Gastrocnemius medialis (tissue), 4 donors: ENCODE measurements around the gene ATF4. TPM values are rescaled to one million over a fixed set of nuclear protein-coding genes. Genes with fewer than 3 reads are reported as not detected.
"Not testable (repeated sequence)": the region's sequence is repeated elsewhere in the genome, so short reads cannot be mapped to it uniquely, and the experiment has no call there.

Experiments
- ATAC-seq, 2 donors: fragments of 150-250 bp; one replicate each; pipeline ENCODE4 v1.9.1; 2016
- DNase-seq, 2 donors: peaks; one replicate each; pipeline ENCODE4 v3.0.0-alpha.2; 2019
- H3K27ac ChIP-seq, 4 donors: fragments of 200-600 bp; sonication (generic); 1 replicate in 1 of 4; 2 replicates in 3 of 4; pipeline ENCODE4 v1.5.1; 2016 to 2018; ENCODE audit warnings: mild to moderate bottlenecking in 2 of 4, moderate library complexity in 1 of 4
- H3K27me3 ChIP-seq, 3 donors: fragments of 200-600 bp; sonication (generic) in 2 of 3; 1 replicate in 1 of 3; 2 replicates in 2 of 3; pipeline versions ENCODE4 v1.5.1 to v1.6.0; 2016 to 2019; ENCODE audit warnings: mild to moderate bottlenecking in 1 of 3, moderate library complexity in 1 of 3
- H3K36me3 ChIP-seq, 2 donors: fragments of 200-600 bp; sonication (generic) in 1 of 2; one replicate each; pipeline ENCODE4 v1.5.1; 2017 to 2018
- H3K4me1 ChIP-seq, 2 donors: fragments of 200-600 bp; sonication (generic) in 1 of 2; one replicate each; pipeline ENCODE4 v1.5.1; 2016 to 2017; ENCODE audit warnings: mild to moderate bottlenecking in 2 of 2
- H3K4me3 ChIP-seq, 4 donors: fragments of 200-600 bp; sonication (generic) in 3 of 4; 1 replicate in 1 of 4; 2 replicates in 3 of 4; pipeline ENCODE4 v1.5.1; 2016 to 2019; ENCODE audit warnings: mild to moderate bottlenecking in 2 of 4
- H3K9me3 ChIP-seq, 3 donors: fragments of 200-600 bp; sonication (generic) in 2 of 3; 1 replicate in 1 of 3; 2 replicates in 2 of 3; pipeline ENCODE4 v1.5.1; 2016 to 2019
- CTCF ChIP-seq, 5 experiments: fragments of 450-650 bp in 3 of 5; fragments of 200-600 bp in 2 of 5; sonication (generic) in 2 of 5; IDR thresholded peaks in 4 of 5; conservative IDR thresholded peaks in 1 of 5; 1 replicate in 4 of 5; 2 replicates in 1 of 5; pipeline ENCODE4 v1.5.1; 2016 to 2019; ENCODE audit warnings: antibody characterized with exemption in 5 of 5, mild to moderate bottlenecking in 3 of 5, moderate library complexity in 3 of 5
- POLR2A ChIP-seq, 2 donors: fragments of 450-650 bp; IDR thresholded peaks; one replicate each; pipeline ENCODE4 v1.6.1; 2017; ENCODE audit warnings: antibody characterized with exemption in 2 of 2, mild to moderate bottlenecking in 2 of 2, moderate library complexity in 2 of 2
- in situ Hi-C, 4 donors: fragments of 200-750 bp; cut with MboI; loops; one replicate each; pipeline versions ENCODE4 v1.15.0 to v1.8.0; 2017; ENCODE audit warnings: low sequenced_read_pairs in 4 of 4
- intact Hi-C: fragments of 100-400 bp; cut with DNase I; formaldehyde crosslinking; loops from one replicate; pipeline ENCODE4 v1.15.1; 2023; ENCODE audit warnings: low total_unique reads
- total RNA-seq, 4 donors: library from RNA; depleted of rRNA; stranded (reverse); fragments of >200 nt; gene quantifications; one replicate each; pipeline versions ENCODE4 v1.1.0 to v1.2.3, GENCODE V29; 2016

The ATF4 gene
- total RNA-seq, 4 donors from 2014 or later = 480 to 666 (median 533) TPM

GRCh38 chr22:39519681-39520225 lies 609 bp upstream of the ATF4 start:
- Histone ChIP-seq H3K36me3 (peaks cover 0 to 42% of the 10 kb centered on the region in 2 donors), H3K9me3 (no peaks in the 10 kb centered on the region), H3K27me3 (no peaks in the 10 kb centered on the region), H3K27ac (peak overlapping the region; percentile 95 to 100 (median 100)), H3K4me1 (peaks cover 47% of the 10 kb centered on the region in 2 donors), H3K4me3 (peak overlapping the region; percentile 88 to 100 (median 99))
- peak; percentile 77 to 86 for ATAC-seq
- in situ Hi-C loops = loop anchor here in 2 of 4 donors (10.0 to 25.0 kb wide), 3 partner anchors 115 to 357 kb away; partner anchors contain the start of genes CBX7 (in 2 of the 2) and RPL3 (in 1 of the 2)
- TF ChIP-seq POLR2A (IDR thresholded peaks at IDR 0.05) (peak in 1 of 2 donors; percentile 65), CTCF (IDR thresholded peaks at IDR 0.05 in 4 of 5, conservative IDR thresholded peaks at IDR 0.05 in 1 of 5) (peak; percentile 14 to 54 (median 40))
- intact Hi-C loops = loop anchor here (1.0 to 10.0 kb wide), 9 partner anchors 13 to 1915 kb away; partner anchors contain the start of genes GGA1, MIEF1, MRTFA and RPS19BP1
- peak; percentile 97 to 99 for DNase-seq

- H3K36me3 ChIP-seq = peaks cover 0 to 33% of the 10 kb centered on the region in 2 donors
- peak; percentile 45 to 63 for ATAC-seq
- peak overlapping the region; percentile 88 to 100 (median 99) for H3K4me3 ChIP-seq
- peak; percentile 79 to 87 for DNase-seq
- H3K4me1 ChIP-seq = peaks cover 56 to 60% of the 10 kb centered on the region in 2 donors
- H3K27me3 ChIP-seq, H3K9me3 ChIP-seq: not testable (repeated sequence)
- intact Hi-C loops = loop anchor here (2.0 to 10.0 kb wide), 5 partner anchors 200 to 1916 kb away; partner anchors contain the start of genes GGA1, MRTFA and SUN2
- in situ Hi-C loops = loop anchor here in 2 of 4 donors (25.0 kb wide), 2 partner anchors 209 to 359 kb away; partner anchors contain the start of genes CBX7 (in 2 of the 2) and RPL3 (in 1 of the 2)
- H3K27ac ChIP-seq = peak overlapping the region; percentile 95 to 100 (median 100)
Observed at GRCh38 chr22:39521106-39521885, 934 bp downstream of the ATF4 start.

GRCh38 chr22:39522091-39522490 lies 1.7 kb downstream of the ATF4 start:
- not testable (repeated sequence) for H3K9me3 ChIP-seq, ATAC-seq, DNase-seq, H3K27me3 ChIP-seq
- H3K4me3 ChIP-seq = peak overlapping the region; percentile 88 to 100 (median 99)
- peaks cover 0 to 33% of the 10 kb centered on the region in 2 donors for H3K36me3 ChIP-seq
- in situ Hi-C loops = loop anchor here in 2 of 4 donors (25.0 kb wide), 2 partner anchors 210 to 360 kb away; partner anchors contain the start of genes CBX7 (in 2 of the 2) and RPL3 (in 1 of the 2)
- H3K27ac ChIP-seq = peak overlapping the region; percentile 95 to 100 (median 100)
- intact Hi-C loops = loop anchor here (10.0 kb wide), 4 partner anchors 753 to 1917 kb away; partner anchors contain the start of genes GGA1, MRTFA and SUN2
- H3K4me1 ChIP-seq = peaks cover 56 to 60% of the 10 kb centered on the region in 2 donors

- intact Hi-C loops = loop anchor here (10.0 kb wide), 4 partner anchors 752 to 1918 kb away; partner anchors contain the start of genes GGA1, MRTFA and SUN2
- H3K36me3 ChIP-seq = peaks cover 0 to 28% of the 10 kb centered on the region in 2 donors
- TF ChIP-seq POLR2A (IDR thresholded peaks at IDR 0.05) (peak; percentile 24 to 41), CTCF (IDR thresholded peaks at IDR 0.05 in 4 of 5, conservative IDR thresholded peaks at IDR 0.05 in 1 of 5) (no peak)
- DNase-seq = peak; percentile 68 to 86
- peak; percentile 44 to 52 for ATAC-seq
- H3K4me3 ChIP-seq = peak overlapping the region; percentile 88 to 100 (median 99)
- in situ Hi-C loops = loop anchor here in 2 of 4 donors (25.0 kb wide), 2 partner anchors 210 to 360 kb away; partner anchors contain the start of genes CBX7 (in 2 of the 2) and RPL3 (in 1 of the 2)
- H3K9me3 ChIP-seq = no peaks in the 10 kb centered on the region
- peak overlapping the region; percentile 95 to 100 (median 100) for H3K27ac ChIP-seq
- peaks cover 60 to 66% of the 10 kb centered on the region in 2 donors for H3K4me1 ChIP-seq
- no peaks in the 10 kb centered on the region for H3K27me3 ChIP-seq
Observed at GRCh38 chr22:39522567-39523300, 2.4 kb downstream of the ATF4 start.
